ENCODE data around the gene SCNN1G. TPM values are rescaled to one million over a fixed set of nuclear protein-coding genes. Genes with fewer than 3 reads are reported as not detected.

SCNN1G gene
- total RNA-seq, 4 donors from 2014 or later = 0.54 to 2.6 (median 1.4) TPM; not detected in 1

DNA sequence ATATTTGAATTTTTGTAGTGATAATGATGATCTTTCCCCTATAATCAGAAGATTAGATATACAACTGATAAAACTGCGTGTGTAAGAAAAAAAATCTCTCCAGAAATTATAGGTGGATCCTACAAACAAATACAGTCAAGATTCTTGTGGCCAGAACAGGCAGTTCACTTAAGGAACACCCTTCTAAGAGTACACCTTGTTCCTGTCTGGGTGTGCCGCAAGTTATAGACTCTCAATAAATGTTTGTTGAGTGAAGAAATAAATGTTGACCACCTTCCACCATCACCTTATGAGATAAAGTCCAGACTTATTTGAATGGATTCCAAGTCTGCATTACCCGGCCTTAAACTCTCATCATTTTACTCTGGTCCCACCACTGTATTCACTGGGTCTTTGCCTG lies 73.9 kb downstream of the SCNN1G start:
- Histone ChIP-seq H3K27me3 (no peaks in the 10 kb centered on the region), H3K4me3 (no peak overlapping the region), H3K27ac (no peak overlapping the region), H3K9me3 (no peaks in the 10 kb centered on the region), H3K4me1 (no peaks in the 10 kb centered on the region), H3K36me3 (no peaks in the 10 kb centered on the region)
- TF ChIP-seq POLR2A (IDR thresholded peaks at IDR 0.05) = no peak
- TF ChIP-seq, protein P1, sequence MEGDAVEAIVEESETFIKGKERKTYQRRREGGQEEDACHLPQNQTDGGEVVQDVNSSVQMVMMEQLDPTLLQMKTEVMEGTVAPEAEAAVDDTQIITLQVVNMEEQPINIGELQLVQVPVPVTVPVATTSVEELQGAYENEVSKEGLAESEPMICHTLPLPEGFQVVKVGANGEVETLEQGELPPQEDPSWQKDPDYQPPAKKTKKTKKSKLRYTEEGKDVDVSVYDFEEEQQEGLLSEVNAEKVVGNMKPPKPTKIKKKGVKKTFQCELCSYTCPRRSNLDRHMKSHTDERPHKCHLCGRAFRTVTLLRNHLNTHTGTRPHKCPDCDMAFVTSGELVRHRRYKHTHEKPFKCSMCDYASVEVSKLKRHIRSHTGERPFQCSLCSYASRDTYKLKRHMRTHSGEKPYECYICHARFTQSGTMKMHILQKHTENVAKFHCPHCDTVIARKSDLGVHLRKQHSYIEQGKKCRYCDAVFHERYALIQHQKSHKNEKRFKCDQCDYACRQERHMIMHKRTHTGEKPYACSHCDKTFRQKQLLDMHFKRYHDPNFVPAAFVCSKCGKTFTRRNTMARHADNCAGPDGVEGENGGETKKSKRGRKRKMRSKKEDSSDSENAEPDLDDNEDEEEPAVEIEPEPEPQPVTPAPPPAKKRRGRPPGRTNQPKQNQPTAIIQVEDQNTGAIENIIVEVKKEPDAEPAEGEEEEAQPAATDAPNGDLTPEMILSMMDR (IDR thresholded peaks at IDR 0.05) = peak in 1 of 6 experiments; percentile 6
- DNase-seq = no peak

DNA sequence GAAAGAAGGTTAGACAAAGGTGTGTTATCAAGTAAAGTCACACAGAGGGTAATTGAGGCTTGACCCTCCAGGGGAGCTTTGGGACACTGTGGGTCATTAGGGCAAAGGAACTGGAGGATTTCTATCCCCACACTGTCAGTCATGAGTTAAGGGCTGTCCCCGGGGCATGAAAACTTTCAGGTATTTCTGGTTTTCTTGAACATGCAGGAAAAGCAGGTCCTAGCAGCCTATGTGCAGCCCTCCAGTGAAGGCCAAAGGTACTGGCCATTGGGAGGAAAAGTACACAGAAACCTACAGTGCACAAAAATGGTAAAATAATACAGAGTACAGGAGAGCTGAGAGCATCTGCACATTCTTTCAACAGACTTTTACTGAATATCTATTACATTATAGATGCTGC lies 75.1 kb downstream of the SCNN1G start:
- H3K4me3 ChIP-seq = no peak overlapping the region
- H3K36me3 ChIP-seq = no peaks in the 10 kb centered on the region
- no peak for DNase-seq
- no peak for TF ChIP-seq POLR2A (IDR thresholded peaks at IDR 0.05)
- TF ChIP-seq, protein P1 (IDR thresholded peaks at IDR 0.05) = no peak
- no peaks in the 10 kb centered on the region for H3K4me1 ChIP-seq
- H3K27ac ChIP-seq = no peak overlapping the region
- H3K9me3 ChIP-seq = no peaks in the 10 kb centered on the region
- no peaks in the 10 kb centered on the region for H3K27me3 ChIP-seq

DNA sequence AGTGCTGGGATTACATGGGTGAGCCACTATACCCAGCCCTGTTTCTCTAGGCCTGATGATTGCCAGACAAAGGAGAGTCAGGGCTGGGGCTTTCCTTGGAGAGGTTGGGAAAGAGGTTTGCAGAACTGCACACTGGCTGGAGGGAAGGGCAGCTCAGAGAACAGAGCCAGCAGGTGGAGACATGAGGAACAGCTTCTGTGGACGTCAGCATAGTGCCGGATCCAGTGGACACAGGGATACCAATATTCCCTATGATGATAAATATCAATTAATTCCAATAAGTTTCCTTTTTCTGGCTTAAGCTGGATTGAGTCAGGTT lies 76.3 kb downstream of the SCNN1G start:
- H3K4me1 ChIP-seq = no peaks in the 10 kb centered on the region
- TF ChIP-seq, protein P1 (IDR thresholded peaks at IDR 0.05) = no peak
- TF ChIP-seq POLR2A (IDR thresholded peaks at IDR 0.05) = no peak
- H3K27ac ChIP-seq = no peak overlapping the region
- H3K36me3 ChIP-seq = no peaks in the 10 kb centered on the region
- H3K4me3 ChIP-seq = no peak overlapping the region
- DNase-seq = no peak
- H3K27me3 ChIP-seq = no peaks in the 10 kb centered on the region
- H3K9me3 ChIP-seq = no peaks in the 10 kb centered on the region

Other genes with a start within 250 kb of the SCNN1G start
- 10 to 100 TPM in 2 of 4 donors, 1 to 10 TPM in 2; 6.3 to 12.4 (median 10.5) TPM for gene USP31, start 33.3 kb upstream of the SCNN1G start, total RNA-seq
- 1 to 10 TPM in 3 of 4 donors, not detected in 1; 4.3 to 9.6 (median 6.6) TPM for gene SCNN1B, start 119.6 kb downstream of the SCNN1G start, total RNA-seq